NOMO-1 treated with DMSO at 0.1 percent for 48 hours (cell line): ENCODE data around the gene BUD31.
A peak's percentile ranks its signal among the peaks of the same experiment; 100 is the strongest.
"Not testable (repeated sequence)": the region's sequence is repeated elsewhere in the genome, so short reads cannot be mapped to it uniquely, and the experiment has no call there.

ENCODE experiments used
- DNase-seq: peaks from one replicate; lab custom pipeline; 2025; ENCODE audit not compliant: unreplicated experiment; lab: John Stamatoyannopoulos, UW

The BUD31 gene

GRCh38 chr7:99380032-99380822 lies 28.5 kb upstream of the BUD31 start:
- DNase-seq, result peak; percentile 100

GRCh38 chr7:99380823-99381663 lies 27.7 kb upstream of the BUD31 start:
- no peak for DNase-seq

- DNase-seq, result no peak
Observed at GRCh38 chr7:99381664-99382075, 27.1 kb upstream of the BUD31 start.

- no peak for DNase-seq
Observed at GRCh38 chr7:99383203-99383602, 25.6 kb upstream of the BUD31 start.

GRCh38 chr7:99383791-99384370 lies 24.9 kb upstream of the BUD31 start:
- no peak for DNase-seq

GRCh38 chr7:99384523-99384922 lies 24.2 kb upstream of the BUD31 start:
- DNase-seq, result no peak

GRCh38 chr7:99385564-99385963 lies 23.2 kb upstream of the BUD31 start:
- DNase-seq, result no peak

GRCh38 chr7:99386584-99387238 lies 22.1 kb upstream of the BUD31 start:
- DNase-seq, result peak; percentile 63

- not testable (repeated sequence) for DNase-seq
Observed at GRCh38 chr7:99387239-99387635, 21.5 kb upstream of the BUD31 start.

GRCh38 chr7:99387912-99388311 lies 20.9 kb upstream of the BUD31 start:
- no peak for DNase-seq

- DNase-seq, result no peak
Observed at GRCh38 chr7:99389772-99390171, 19.0 kb upstream of the BUD31 start.

- no peak for DNase-seq
Observed at GRCh38 chr7:99390941-99391602, 17.7 kb upstream of the BUD31 start.

GRCh38 chr7:99392046-99392445 lies 16.7 kb upstream of the BUD31 start:
- DNase-seq, result no peak

GRCh38 chr7:99392659-99393354 lies 16.0 kb upstream of the BUD31 start:
- no peak for DNase-seq

- no peak for DNase-seq
Observed at GRCh38 chr7:99393355-99394187, 15.2 kb upstream of the BUD31 start.

- no peak for DNase-seq
Observed at GRCh38 chr7:99394188-99394502, 14.6 kb upstream of the BUD31 start.

GRCh38 chr7:99395616-99396327 lies 13.0 kb upstream of the BUD31 start:
- DNase-seq, result no peak

- no peak for DNase-seq
Observed at GRCh38 chr7:99396418-99397296, 12.1 kb upstream of the BUD31 start.
